ENCODE data around the gene HSPB7. TPM values are rescaled to one million over a fixed set of nuclear protein-coding genes. Genes with fewer than 3 reads are reported as not detected.

HSPB7 gene
- total and polyA plus RNA-seq, 2 of the 8 experiments (the other 6 are each of a cell fraction or from before 2014, with no cell fraction given): not detected

DNA sequence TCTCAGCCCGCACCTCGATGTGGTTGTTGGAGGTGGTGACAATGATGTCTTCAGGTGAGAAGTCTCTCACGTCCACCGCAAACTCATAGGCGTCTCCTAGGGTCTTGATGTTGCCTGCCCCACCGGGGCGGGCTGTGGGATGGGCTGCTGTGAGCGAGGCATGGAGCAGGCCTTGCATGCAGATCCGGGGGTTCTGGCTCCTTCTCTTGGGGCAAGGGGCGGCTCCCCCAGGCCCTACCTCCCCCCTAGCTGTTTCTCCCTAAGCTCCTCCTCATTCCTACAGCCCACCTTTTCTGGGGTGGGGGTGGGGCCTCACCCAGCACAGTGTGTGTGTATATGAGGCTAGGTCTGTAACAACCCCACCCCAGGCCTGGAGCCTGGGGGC, 775 bp downstream of the HSPB7 start:
- Histone ChIP-seq H2BK12ac (ENCODE audit: low read depth, low read length) (0 out of 2 replicates have a peak overlapping the region, but pooled peaks have one; percentile 84), H3K23ac (ENCODE audit: insufficient read length) (no peak overlapping the region), H3K23me2 (ENCODE audit: low read depth, low read length) (no peaks in the 10 kb centered on the region; the same call in 1 of the 2 replicates), H3K4me2 (ENCODE audit: insufficient read depth in 1 of 2, low read depth in 2 of 2, low read length in 2 of 2) (no peak overlapping the region), H3K4me1 (replicated peaks in 1 of 4; ENCODE audit: control insufficient read depth in 3 of 4, insufficient read depth in 4 of 4, low read length in 3 of 4) (peaks cover 5 to 37% (median 20%) of the 10 kb centered on the region in 4 experiments), H3K14ac (ENCODE audit: insufficient read length) (no peak overlapping the region), H4K5ac (ENCODE audit: insufficient read length, low read depth, low read length) (no peak overlapping the region), H2BK20ac (ENCODE audit: low read length) (no peak overlapping the region), H2AK5ac (ENCODE audit: low read depth, low read length) (no peak overlapping the region), H3K4me3 (ENCODE audit: extremely low read depth in 1 of 4, insufficient read depth in 2 of 4, low read depth in 3 of 4, low read length in 4 of 4) (no peak overlapping the region), H3K27me3 (replicated peaks in 1 of 4; ENCODE audit: control insufficient read depth in 3 of 4, extremely low read depth in 1 of 4, insufficient read depth in 3 of 4, low read length in 3 of 4) (peaks cover 0 to 2% (median 0%) of the 10 kb centered on the region in 4 experiments; a peak in 1 of 7 replicates), H4K8ac (ENCODE audit: extremely low read depth, insufficient read depth, low read length) (no peak overlapping the region; the same call in 1 of the 2 replicates), H3K27ac (ENCODE audit: low read depth, low read length) (no peak overlapping the region), H4K20me1 (replicated peaks in 1 of 2; ENCODE audit: control insufficient read depth in 1 of 2, insufficient read depth in 2 of 2, low read length in 2 of 2) (no peaks in the 10 kb centered on the region), H3K79me2 (ENCODE audit: control insufficient read depth in 1 of 2, insufficient read depth in 2 of 2, low read length in 2 of 2) (no peaks in the 10 kb centered on the region), H4K91ac (replicated peaks; ENCODE audit: insufficient read length, low read length) (no peak overlapping the region), H3K4ac (replicated peaks; ENCODE audit: insufficient read length, low read depth, low read length) (no peak overlapping the region), H3K79me1 (ENCODE audit: low read depth, low read length) (no peaks in the 10 kb centered on the region), H3K36me3 (ENCODE audit: control insufficient read depth in 2 of 4, insufficient read depth in 4 of 4, low read length in 3 of 4) (no peaks in the 10 kb centered on the region), H2BK5ac (ENCODE audit: low read depth, low read length) (peak overlapping the region; percentile 16; the same call in 1 of the 2 replicates), H3K56ac (replicated peaks; ENCODE audit: insufficient read length, low read depth, low read length) (no peak overlapping the region), H2AFZ (ENCODE audit: low read length) (no peak overlapping the region), H2BK15ac (ENCODE audit: low read length) (no peak overlapping the region), H3K9me3 (ENCODE audit: insufficient read depth in 2 of 2, low read depth in 1 of 2, low read length in 1 of 2) (no peaks in the 10 kb centered on the region), H3K9ac (replicated peaks in 1 of 4; ENCODE audit: extremely low read depth in 1 of 4, low read depth in 3 of 4, low read length in 3 of 4) (no peak overlapping the region), H3K18ac (ENCODE audit: extremely low read depth, low read length) (no peak overlapping the region), H2BK120ac (replicated peaks; ENCODE audit: low read depth, low read length) (no peak overlapping the region)
- 89% methylated on average over 10 of the region's 10 CpGs; no CpG with 5 or more reads in 1 of the 2 experiments for WGBS, 2 experiments (ENCODE audit: extremely low coverage in 1 of 2, insufficient coverage in 1 of 2, insufficient read length in 1 of 2, insufficient replicate concordance in 2 of 2, low coverage in 1 of 2, low lambda C conversion rate in 2 of 2, missing lambda C conversion rate in 1 of 2)
- CTCF ChIA-PET (ENCODE audit: partially characterized antibody): interaction anchor here (0.9 to 6.6 kb wide), 5 partner anchors 10 to 62 kb away, joined by 3 to 41 read pairs (median 3); no protein-coding TSS in a partner anchor
- POLR2A ChIA-PET (ENCODE audit: partially characterized antibody): interaction anchor here (0.6 to 1.3 kb wide), 2 partner anchors 9 to 248 kb away, joined by 3 to 5 read pairs; no protein-coding TSS in a partner anchor
- DNase-seq (ENCODE audit: low read depth in 1 of 2, low spot score in 2 of 2) (no peak), FAIRE-seq (no peak)
- TF ChIP-seq, protein P1, sequence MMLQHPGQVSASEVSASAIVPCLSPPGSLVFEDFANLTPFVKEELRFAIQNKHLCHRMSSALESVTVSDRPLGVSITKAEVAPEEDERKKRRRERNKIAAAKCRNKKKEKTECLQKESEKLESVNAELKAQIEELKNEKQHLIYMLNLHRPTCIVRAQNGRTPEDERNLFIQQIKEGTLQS (IDR thresholded peaks at IDR 0.05; ENCODE audit: insufficient read depth, low read depth, low read length): no peak
- no peak for TF ChIP-seq POLR2A (IDR thresholded peaks at IDR 0.05; ENCODE audit: control extremely low read depth in 1 of 2, low read depth in 2 of 2, low read length in 2 of 2)
- no peak for TF ChIP-seq CREB1 (IDR thresholded peaks at IDR 0.05)
- no peak for TF ChIP-seq HDAC6 (IDR thresholded peaks at IDR 0.05; ENCODE audit: low read depth, low read length)
- no peak for TF ChIP-seq CBX5 (IDR thresholded peaks at IDR 0.05; ENCODE audit: low read depth, low read length)
- TF ChIP-seq KDM5A (IDR thresholded peaks at IDR 0.05; ENCODE audit: low read length): no peak
- no peak for TF ChIP-seq EZH2 (IDR thresholded peaks at IDR 0.05; ENCODE audit: low read depth, low read length, severe bottlenecking)
- TF ChIP-seq NANOG (IDR thresholded peaks at IDR 0.05; ENCODE audit: insufficient read depth, low read depth, low read length, poor library complexity, severe bottlenecking): no peak
- no peak for TF ChIP-seq RXRA (IDR thresholded peaks at IDR 0.05; ENCODE audit: insufficient read depth, low read depth, low read length)
- no peak for TF ChIP-seq SP2 (IDR thresholded peaks at IDR 0.05; ENCODE audit: low read length)
- no peak for TF ChIP-seq HDAC2 (IDR thresholded peaks at IDR 0.05; ENCODE audit: borderline replicate concordance in 1 of 2, low read depth in 2 of 2, low read length in 2 of 2)
